Psoas muscle (tissue), 8 donors: Measurements from ENCODE around the gene SCARB1. TPM values are rescaled to one million over a fixed set of nuclear protein-coding genes. Genes with fewer than 3 reads are reported as not detected.

Experiments used
- ATAC-seq, 4 donors: fragments of 200-7000 bp; cut with Tn5 transposase; one replicate each; pipeline ENCODE4 v1.9.1; 2020; ENCODE audit warnings: moderate library complexity in 3 of 4, mild to moderate bottlenecking in 2 of 4
- DNase-seq, 2 donors: peaks; one replicate each; pipeline ENCODE4 v3.0.0-alpha.2; 2020
- H3K27ac ChIP-seq: fragments of 200-600 bp; one replicate; pipeline ENCODE4 v1.8.0; 2022
- H3K27me3 ChIP-seq, 3 donors: fragments of 200-600 bp in 1 of 3; one replicate each; pipeline versions ENCODE4 v1.6.1 to v1.8.0; 2013 to 2022; ENCODE audit warnings: low read length in 2 of 3, mild to moderate bottlenecking in 2 of 3, moderate library complexity in 1 of 3; ENCODE audit not compliant: insufficient read depth in 3 of 3
- H3K36me3 ChIP-seq, 2 donors: fragments of 200-600 bp in 1 of 2; one replicate each; pipeline versions ENCODE4 v1.6.1 to v1.8.0; 2013 to 2022; ENCODE audit warnings: low read depth in 1 of 2, mild to moderate bottlenecking in 1 of 2, moderate library complexity in 1 of 2; ENCODE audit not compliant: insufficient read depth in 1 of 2
- H3K4me1 ChIP-seq: fragments of 200-600 bp; one replicate; pipeline ENCODE4 v1.8.0; 2022
- H3K4me3 ChIP-seq: fragments of 200-600 bp; one replicate; pipeline ENCODE4 v1.8.0; 2022; ENCODE audit warnings: mild to moderate bottlenecking
- H3K9me3 ChIP-seq: fragments of 200-600 bp; one replicate; pipeline ENCODE4 v1.8.0; 2022
- CTCF ChIP-seq: fragments of 200-600 bp; IDR thresholded peaks from one replicate; pipeline ENCODE4 v1.8.0; 2022; ENCODE audit warnings: antibody characterized with exemption
- WGBS, 3 donors: extraction: QIAGEN DNeasy Blood & Tissue Kit; methylation state at CpG; one replicate each; pipeline versions ENCODE4 v1.1.6 to v1.1.7; 2013; 5-methylcytosine and 5-hydroxymethylcytosine counted together
- intact Hi-C, 2 donors: fragments of 100-400 bp; cut with DNase I; formaldehyde crosslinking; loops; one replicate each; pipeline versions ENCODE4 v1.11.0 to v1.14.2; 2022
- polyA plus RNA-seq, 3 donors: library from polyadenylated mRNA; stranded (reverse); fragments of 200-250 nt; gene quantifications; one replicate each; pipeline ENCODE4 v1.2.3, GENCODE V29; 2013
- total RNA-seq, 4 donors: library from RNA; stranded (reverse); fragmentation: NEBNext Ultra II Directional in 2 of 4; extraction: Animal tissue kit (Norgen Biotek cat#: 25700) in 2 of 4; gene quantifications; one replicate each; pipeline versions ENCODE4 v1.2.1 to v1.2.4, GENCODE V29; 2021 to 2023
- donor health status: healthy with polysubstance abuse.
- donor health status: DM: no; HTN: no; CAD: no; lungs with moderate emphysema.
- donor health status: Bipolar disorder and iron deficiency.
- donor health status: healthy.
- donor health status: DM: yes; HTN: yes; CAD: no.
- donor health status: DM: no; HTN: no; CAD: no.
- donor health status: DM: no; HTN: no; CAD: no.
- donor health status: DM: yes; HTN: yes; CAD: no.

SCARB1 gene
- total and polyA plus RNA-seq, 7 donors: 5.7 to 19.6 (median 9.1) TPM

GRCh38 chr12:124752437-124753227, 111.0 kb downstream of the SCARB1 start:
- WGBS, 3 donors: 51 to 67% (median 55%) methylated on average over 10 of the region's 10 CpGs
- peak overlapping the region; percentile 36 for H3K27ac ChIP-seq
- no peaks in the 10 kb centered on the region for H3K36me3 ChIP-seq
- peaks cover 32% of the 10 kb centered on the region for H3K4me1 ChIP-seq
- no peak overlapping the region for H3K4me3 ChIP-seq
- H3K9me3 ChIP-seq: no peaks in the 10 kb centered on the region
- no peak for TF ChIP-seq CTCF
- H3K27me3 ChIP-seq: no peaks in the 10 kb centered on the region
- DNase-seq: no peak
- peak; percentile 53 to 79 (median 73) for ATAC-seq
- intact Hi-C loops: loop anchor here in 1 of 2 donors (5.0 kb wide), 1 partner anchor 235 kb away; no protein-coding TSS in a partner anchor

GRCh38 chr12:124751654-124752355, 111.9 kb downstream of the SCARB1 start:
- no peaks in the 10 kb centered on the region for H3K27me3 ChIP-seq
- H3K4me3 ChIP-seq: no peak overlapping the region
- ATAC-seq (no peak), DNase-seq (no peak)
- peaks cover 32% of the 10 kb centered on the region for H3K4me1 ChIP-seq
- H3K36me3 ChIP-seq: no peaks in the 10 kb centered on the region
- no peaks in the 10 kb centered on the region for H3K9me3 ChIP-seq
- WGBS, 3 donors: 78 to 90% (median 80%) methylated on average over 14 of the region's 14 CpGs
- intact Hi-C loops: loop anchor here in 1 of 2 donors (5.0 kb wide), 1 partner anchor 235 kb away; no protein-coding TSS in a partner anchor
- peak overlapping the region; percentile 36 for H3K27ac ChIP-seq
- TF ChIP-seq CTCF: no peak

- 90 to 92% (median 91%) methylated on average over 19 of the region's 19 CpGs for WGBS, 3 donors
- Histone ChIP-seq H3K9me3 (no peaks in the 10 kb centered on the region), H3K36me3 (no peaks in the 10 kb centered on the region), H3K27me3 (no peaks in the 10 kb centered on the region), H3K4me1 (peaks cover 38% of the 10 kb centered on the region), H3K4me3 (no peak overlapping the region), H3K27ac (no peak overlapping the region)
- intact Hi-C loops: loop anchor here in 1 of 2 donors (5.0 kb wide), 1 partner anchor 234 kb away; no protein-coding TSS in a partner anchor
- no peak for ATAC-seq
- no peak for TF ChIP-seq CTCF
- DNase-seq: no peak
These were observed 112.7 kb downstream of the SCARB1 start for GRCh38 chr12:124750787-124751471.

GRCh38 chr12:124750149-124750656, 113.5 kb downstream of the SCARB1 start:
- Histone ChIP-seq H3K36me3 (no peaks in the 10 kb centered on the region), H3K27ac (no peak overlapping the region), H3K4me1 (peaks cover 37% of the 10 kb centered on the region), H3K9me3 (no peaks in the 10 kb centered on the region), H3K27me3 (no peaks in the 10 kb centered on the region), H3K4me3 (no peak overlapping the region)
- WGBS, 3 donors: 88 to 94% (median 93%) methylated on average over 10 of the region's 10 CpGs
- intact Hi-C loops: loop anchor here in 1 of 2 donors (5.0 kb wide), 1 partner anchor 233 kb away; no protein-coding TSS in a partner anchor
- no peak for DNase-seq
- no peak for TF ChIP-seq CTCF
- ATAC-seq: no peak
